ENCODE results near the gene PPP1R1B.

- TF ChIP-seq CTCF (IDR thresholded peaks at IDR 0.05) (no peak), POLR2A (IDR thresholded peaks at IDR 0.05) (no peak), POLR2AphosphoS5 (IDR thresholded peaks at IDR 0.05; ENCODE audit: insufficient read depth in 1 of 2, low read depth in 1 of 2) (no peak)
Observed at GRCh38 chr17:39593371-39593770, 33.4 kb upstream of the PPP1R1B start.

Data from vagina (tissue), 2 donors.